Measurements from ENCODE around the gene SHPK. TPM values are rescaled to one million over a fixed set of nuclear protein-coding genes. Genes with fewer than 3 reads are reported as not detected.

SHPK gene
- total RNA-seq, 3 donors from 2014 or later, result 9.5 to 17.4 (median 16.4) TPM

DNA sequence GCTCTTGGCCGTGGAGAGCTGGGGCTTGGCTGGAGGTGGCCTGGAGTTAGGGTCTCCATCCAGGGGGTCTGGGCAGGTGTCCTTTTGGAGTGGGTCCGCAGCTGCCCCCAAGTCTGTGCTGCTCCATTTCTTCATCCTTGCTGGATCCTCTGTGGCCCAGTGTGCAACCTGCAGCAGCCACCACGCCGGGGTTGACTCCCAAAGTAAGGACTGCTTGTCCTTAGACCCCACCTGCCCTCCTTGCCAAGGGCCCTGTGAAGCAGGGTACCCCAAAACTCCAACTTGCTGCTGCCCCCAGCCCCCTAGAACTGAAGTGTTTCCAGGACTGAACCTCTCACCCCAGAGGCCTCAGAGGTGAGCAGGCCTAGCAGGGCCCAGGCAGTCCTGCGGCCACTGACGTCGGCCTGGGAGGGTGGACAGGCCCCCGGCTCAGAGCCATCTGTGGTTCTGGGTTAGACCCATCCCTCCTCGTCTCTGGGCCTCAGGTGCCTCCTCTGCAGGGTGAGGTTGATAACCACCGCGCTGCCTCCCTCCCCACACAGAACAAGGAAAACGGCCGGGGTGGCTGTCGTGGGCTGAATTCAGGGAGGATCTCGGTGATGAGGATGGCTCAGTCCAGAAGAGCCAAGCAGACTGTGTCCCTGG, 43.7 kb downstream of the SHPK start:
- Histone ChIP-seq H3K27me3 (no peaks in the 10 kb centered on the region), H3K27ac (no peak overlapping the region), H3K4me1 (no peaks in the 10 kb centered on the region), H3K4me3 (no peak overlapping the region), H3K9me3 (no peaks in the 10 kb centered on the region), H3K36me3 (no peaks in the 10 kb centered on the region)
- no peak for DNase-seq (ENCODE audit: low spot score in 2 of 2)
- intact Hi-C loops (cut with DNase I; ENCODE audit: low total_unique reads), result no loop called here
- TF ChIP-seq POLR2AphosphoS5 (IDR thresholded peaks at IDR 0.05) (no peak), POLR2A (IDR thresholded peaks at IDR 0.05) (no peak)
- TF ChIP-seq, protein P1, sequence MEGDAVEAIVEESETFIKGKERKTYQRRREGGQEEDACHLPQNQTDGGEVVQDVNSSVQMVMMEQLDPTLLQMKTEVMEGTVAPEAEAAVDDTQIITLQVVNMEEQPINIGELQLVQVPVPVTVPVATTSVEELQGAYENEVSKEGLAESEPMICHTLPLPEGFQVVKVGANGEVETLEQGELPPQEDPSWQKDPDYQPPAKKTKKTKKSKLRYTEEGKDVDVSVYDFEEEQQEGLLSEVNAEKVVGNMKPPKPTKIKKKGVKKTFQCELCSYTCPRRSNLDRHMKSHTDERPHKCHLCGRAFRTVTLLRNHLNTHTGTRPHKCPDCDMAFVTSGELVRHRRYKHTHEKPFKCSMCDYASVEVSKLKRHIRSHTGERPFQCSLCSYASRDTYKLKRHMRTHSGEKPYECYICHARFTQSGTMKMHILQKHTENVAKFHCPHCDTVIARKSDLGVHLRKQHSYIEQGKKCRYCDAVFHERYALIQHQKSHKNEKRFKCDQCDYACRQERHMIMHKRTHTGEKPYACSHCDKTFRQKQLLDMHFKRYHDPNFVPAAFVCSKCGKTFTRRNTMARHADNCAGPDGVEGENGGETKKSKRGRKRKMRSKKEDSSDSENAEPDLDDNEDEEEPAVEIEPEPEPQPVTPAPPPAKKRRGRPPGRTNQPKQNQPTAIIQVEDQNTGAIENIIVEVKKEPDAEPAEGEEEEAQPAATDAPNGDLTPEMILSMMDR (IDR thresholded peaks at IDR 0.05), result no peak

DNA sequence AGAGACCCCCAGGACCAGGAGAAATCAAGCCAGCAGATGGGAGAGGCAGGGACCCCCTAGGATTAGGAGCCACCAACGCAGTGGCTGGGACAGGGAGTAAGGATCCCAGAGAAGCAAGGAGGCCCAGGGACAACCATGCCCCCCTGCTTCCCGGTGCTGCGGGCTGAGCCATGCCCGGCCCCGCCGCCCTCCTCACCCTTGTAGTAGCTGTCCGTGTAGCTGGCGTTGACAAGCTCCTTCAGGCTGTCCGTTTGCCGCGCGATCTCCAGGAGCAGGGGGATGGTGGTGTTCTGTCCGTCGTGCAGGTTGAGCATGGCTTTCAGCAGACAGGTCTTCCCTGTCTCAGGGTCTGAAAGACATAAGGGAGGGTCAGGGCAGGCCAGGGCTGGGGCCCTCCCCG, 45.3 kb downstream of the SHPK start:
- DNase-seq (ENCODE audit: low spot score in 2 of 2), result no peak
- Histone ChIP-seq H3K9me3 (no peaks in the 10 kb centered on the region), H3K27ac (no peak overlapping the region), H3K27me3 (no peaks in the 10 kb centered on the region), H3K4me3 (no peak overlapping the region), H3K4me1 (no peaks in the 10 kb centered on the region), H3K36me3 (no peaks in the 10 kb centered on the region)
- TF ChIP-seq, protein P1 (IDR thresholded peaks at IDR 0.05), result no peak
- no peak for TF ChIP-seq POLR2AphosphoS5 (IDR thresholded peaks at IDR 0.05)
- TF ChIP-seq POLR2A (IDR thresholded peaks at IDR 0.05), result no peak
- intact Hi-C loops (cut with DNase I; ENCODE audit: low total_unique reads), result no loop called here

DNA sequence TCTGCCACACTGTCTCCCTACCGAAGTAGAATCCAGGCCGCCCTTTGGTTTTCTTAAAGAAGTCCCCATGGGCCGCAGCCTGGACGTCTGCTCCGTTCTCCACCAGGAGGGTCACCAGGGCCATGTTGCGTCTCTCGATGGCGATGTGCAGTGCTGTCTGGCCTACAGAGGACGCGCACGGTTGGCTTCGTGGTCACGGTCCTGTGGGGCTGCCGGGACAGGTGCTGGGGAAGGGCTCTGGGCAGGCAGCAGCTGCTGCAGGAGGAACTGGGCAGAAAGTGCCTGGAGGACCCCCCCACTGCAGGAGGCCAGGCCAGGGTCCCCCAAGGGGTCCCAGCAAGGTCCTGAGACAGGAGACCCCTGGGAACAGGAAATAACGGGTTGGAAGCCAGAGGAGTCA, 45.8 kb downstream of the SHPK start:
- no peaks in the 10 kb centered on the region for H3K36me3 ChIP-seq
- no peak overlapping the region for H3K4me3 ChIP-seq
- DNase-seq (ENCODE audit: low spot score in 2 of 2), result no peak
- H3K27me3 ChIP-seq, result no peaks in the 10 kb centered on the region
- intact Hi-C loops (cut with DNase I; ENCODE audit: low total_unique reads), result no loop called here
- no peak overlapping the region for H3K27ac ChIP-seq
- H3K4me1 ChIP-seq, result no peaks in the 10 kb centered on the region
- TF ChIP-seq, protein P1 (IDR thresholded peaks at IDR 0.05), result no peak
- TF ChIP-seq POLR2AphosphoS5 (IDR thresholded peaks at IDR 0.05), result no peak
- H3K9me3 ChIP-seq, result no peaks in the 10 kb centered on the region

DNA sequence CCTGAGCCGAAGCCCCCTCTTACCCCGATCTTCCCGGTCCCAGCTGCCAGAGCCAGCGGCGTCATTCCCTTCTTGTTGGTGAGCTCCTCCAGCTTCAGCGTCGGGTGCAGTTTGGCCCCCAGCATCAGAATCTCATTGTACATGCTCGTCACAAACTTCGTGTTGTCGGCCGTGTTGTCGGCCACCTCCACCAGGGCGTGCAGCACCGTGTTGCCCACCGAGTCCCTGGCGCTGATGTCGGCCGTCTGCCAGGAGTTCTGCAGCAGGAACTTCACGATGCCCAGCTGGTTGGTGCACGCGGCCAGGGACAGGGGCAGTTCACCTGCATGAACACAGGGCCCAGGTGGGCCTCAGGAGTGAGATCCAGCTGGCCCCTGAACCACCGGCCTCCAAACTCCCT, 46.3 kb downstream of the SHPK start:
- Histone ChIP-seq H3K27ac (no peak overlapping the region), H3K4me1 (no peaks in the 10 kb centered on the region), H3K27me3 (no peaks in the 10 kb centered on the region), H3K36me3 (no peaks in the 10 kb centered on the region), H3K4me3 (no peak overlapping the region), H3K9me3 (no peaks in the 10 kb centered on the region)
- intact Hi-C loops (cut with DNase I; ENCODE audit: low total_unique reads), result no loop called here
- DNase-seq (ENCODE audit: low spot score in 2 of 2), result no peak
- TF ChIP-seq POLR2A (IDR thresholded peaks at IDR 0.05) (no peak), POLR2AphosphoS5 (IDR thresholded peaks at IDR 0.05) (no peak)
- TF ChIP-seq, protein P1 (IDR thresholded peaks at IDR 0.05), result no peak

DNA sequence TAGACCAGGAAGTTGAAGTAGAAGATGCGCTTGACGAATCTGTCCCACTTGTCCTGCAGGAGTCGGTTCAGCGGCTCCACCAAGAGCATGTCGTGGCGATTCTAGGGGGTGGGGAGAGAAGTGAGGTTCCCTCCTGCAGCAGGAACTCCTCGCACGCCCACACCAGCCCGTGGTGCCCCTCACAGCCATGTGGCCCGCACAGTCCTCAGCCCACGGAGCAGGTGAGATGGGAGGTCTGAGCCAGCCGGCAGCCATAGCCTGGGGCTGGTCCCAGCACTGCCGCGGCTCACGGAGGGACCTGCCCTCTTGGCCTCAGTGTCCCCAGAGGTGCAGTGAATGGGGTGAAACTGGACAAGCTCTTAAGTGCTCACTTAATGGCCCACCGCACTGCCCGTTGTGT, 50.2 kb downstream of the SHPK start:
- no peaks in the 10 kb centered on the region for H3K36me3 ChIP-seq
- no peaks in the 10 kb centered on the region for H3K4me1 ChIP-seq
- H3K4me3 ChIP-seq, result no peak overlapping the region
- DNase-seq (ENCODE audit: low spot score in 2 of 2), result no peak
- no peaks in the 10 kb centered on the region for H3K9me3 ChIP-seq
- intact Hi-C loops (cut with DNase I; ENCODE audit: low total_unique reads), result no loop called here
- no peaks in the 10 kb centered on the region for H3K27me3 ChIP-seq
- H3K27ac ChIP-seq, result no peak overlapping the region
- TF ChIP-seq, protein P1 (IDR thresholded peaks at IDR 0.05), result no peak
- no peak for TF ChIP-seq POLR2A (IDR thresholded peaks at IDR 0.05)
- TF ChIP-seq POLR2AphosphoS5 (IDR thresholded peaks at IDR 0.05), result no peak
